GM12878 (cell line): Measurements from ENCODE around the gene FKBP14.

Source experiments
- CHD1 ChIP-seq: IDR thresholded peaks from 2 replicates; pipeline ENCODE4 v1.6.1; 2012; ENCODE audit warnings: low read depth, low read length, improper control_type of control experiment
- CTCF ChIP-seq, 3 experiments: IDR thresholded peaks in 2 of 3; conservative IDR thresholded peaks in 1 of 3; 2 replicates each; pipeline ENCODE4 v1.5.1; 2011; ENCODE audit warnings: low read depth in 3 of 3, low read length in 3 of 3, mild to moderate bottlenecking in 3 of 3, control low read depth in 2 of 3, moderate library complexity in 2 of 3, inconsistent platforms in 1 of 3, mixed read lengths in 1 of 3; ENCODE audit not compliant: control insufficient read depth in 2 of 3, insufficient read depth in 1 of 3; ENCODE audit errors: extremely low read depth in 1 of 3
- EZH2 ChIP-seq: IDR thresholded peaks from 2 replicates; pipeline ENCODE4 v1.6.1; 2012; ENCODE audit warnings: low read depth, mild to moderate bottlenecking, control low read depth, inconsistent platforms, low read length, borderline replicate concordance; ENCODE audit not compliant: control insufficient read depth
- NR2C1 ChIP-seq: fragments of 450-650 bp; IDR thresholded peaks from 2 replicates; pipeline ENCODE4 v1.6.1; 2017; ENCODE audit warnings: antibody characterized with exemption, mild to moderate bottlenecking, moderate library complexity
- POLR2A ChIP-seq: IDR thresholded peaks from 2 replicates; pipeline ENCODE4 v1.6.1; 2011; ENCODE audit warnings: low read depth, mild to moderate bottlenecking, low read length
- POLR2AphosphoS2 ChIP-seq: IDR thresholded peaks from 2 replicates; pipeline ENCODE4 v1.6.1; 2011; ENCODE audit warnings: low read depth, mild to moderate bottlenecking, low read length, improper control_type of control experiment, moderate library complexity
- REST ChIP-seq: IDR thresholded peaks from 2 replicates; pipeline ENCODE4 v1.6.1; 2012; ENCODE audit warnings: mild to moderate bottlenecking, low read depth, low read length

- TF ChIP-seq EZH2 (no peak), NR2C1 (no peak), CTCF (IDR thresholded peaks at IDR 0.05 in 2 of 3, conservative IDR thresholded peaks at IDR 0.05 in 1 of 3; ENCODE audit: control insufficient read depth in 2 of 3, extremely low read depth in 1 of 3, insufficient read depth in 1 of 3, low read depth in 3 of 3, low read length in 3 of 3) (no peak), REST (no peak), POLR2A (no peak), CHD1 (no peak), POLR2AphosphoS2 (no peak)
Observed at GRCh38 chr7:30068117-30068516, 41.6 kb upstream of the FKBP14 start.
